Activated naive CD8-positive, alpha-beta T cell (primary cell): ENCODE data around the gene RNF123.
A peak's percentile ranks its signal among the peaks of the same experiment; 100 is the strongest.

Experiments used
- H3K27ac Mint-ChIP-seq: one replicate; pipeline ENCODE4 v1.8.0; 2021; ENCODE audit warnings: mixed read lengths
- H3K27me3 Mint-ChIP-seq: one replicate; pipeline ENCODE4 v1.8.0; 2021; ENCODE audit warnings: mixed read lengths
- H3K36me3 Mint-ChIP-seq: one replicate; pipeline ENCODE4 v1.8.0; 2021; ENCODE audit warnings: mixed read lengths
- H3K4me1 Mint-ChIP-seq: one replicate; pipeline ENCODE4 v1.8.0; 2021; ENCODE audit warnings: low read depth, mixed read lengths
- H3K4me3 Mint-ChIP-seq: one replicate; pipeline ENCODE4 v1.8.0; 2021; ENCODE audit warnings: mild to moderate bottlenecking, mixed read lengths
- H3K9me3 Mint-ChIP-seq: one replicate; pipeline ENCODE4 v1.8.0; 2021; ENCODE audit warnings: low read depth, mixed read lengths

RNF123 gene

GRCh38 chr3:49689046-49689907 is at the start of gene RNF123, which contains the start of gene MST1:
TSS of gene RNF123 (plus strand) at chr3:49689557. CDS start at chr3:49691166, 1,609 bp downstream.
TSS of gene MST1 (minus strand) at chr3:49689474. CDS start at chr3:49688691, 783 bp downstream.
- Mint-ChIP-seq H3K4me3 (peak within 1 kb of the TSS; percentile 94), H3K4me1 (peaks cover 33% of the 10 kb centered on the region), H3K36me3 (no peaks in the 10 kb centered on the region), H3K27ac (peak within 1 kb of the TSS; percentile 95), H3K27me3 (no peaks in the 10 kb centered on the region), H3K9me3 (no peaks in the 10 kb centered on the region)

GRCh38 chr3:49641292-49641691 is 48.1 kb upstream of the RNF123 start:
- no peaks in the 10 kb centered on the region for H3K36me3 Mint-ChIP-seq
- H3K27ac Mint-ChIP-seq = no peak overlapping the region
- no peak overlapping the region for H3K4me3 Mint-ChIP-seq
- no peaks in the 10 kb centered on the region for H3K27me3 Mint-ChIP-seq
- H3K4me1 Mint-ChIP-seq = no peaks in the 10 kb centered on the region
- no peaks in the 10 kb centered on the region for H3K9me3 Mint-ChIP-seq

GRCh38 chr3:49641921-49642707 is 47.2 kb upstream of the RNF123 start:
- Mint-ChIP-seq H3K36me3 (no peaks in the 10 kb centered on the region), H3K27ac (no peak overlapping the region), H3K27me3 (no peaks in the 10 kb centered on the region), H3K4me1 (no peaks in the 10 kb centered on the region), H3K9me3 (no peaks in the 10 kb centered on the region), H3K4me3 (no peak overlapping the region)

- no peaks in the 10 kb centered on the region for H3K9me3 Mint-ChIP-seq
- H3K36me3 Mint-ChIP-seq = no peaks in the 10 kb centered on the region
- no peaks in the 10 kb centered on the region for H3K27me3 Mint-ChIP-seq
- no peaks in the 10 kb centered on the region for H3K4me1 Mint-ChIP-seq
- no peak overlapping the region for H3K27ac Mint-ChIP-seq
- no peak overlapping the region for H3K4me3 Mint-ChIP-seq
Observed at GRCh38 chr3:49642708-49643145, 46.6 kb upstream of the RNF123 start.

- no peak overlapping the region for H3K27ac Mint-ChIP-seq
Observed at GRCh38 chr3:49644684-49645083, 44.7 kb upstream of the RNF123 start.

GRCh38 chr3:49646236-49646635 is 43.1 kb upstream of the RNF123 start:
- Mint-ChIP-seq H3K27ac (no peak overlapping the region), H3K36me3 (no peaks in the 10 kb centered on the region), H3K27me3 (no peaks in the 10 kb centered on the region), H3K9me3 (no peaks in the 10 kb centered on the region), H3K4me3 (no peak overlapping the region), H3K4me1 (no peaks in the 10 kb centered on the region)

More at GRCh38 chr3:49644684-49645083, 44.7 kb upstream of the RNF123 start:
- H3K27me3 Mint-ChIP-seq = no peaks in the 10 kb centered on the region
- H3K4me3 Mint-ChIP-seq = no peak overlapping the region
- no peaks in the 10 kb centered on the region for H3K4me1 Mint-ChIP-seq
- no peaks in the 10 kb centered on the region for H3K36me3 Mint-ChIP-seq
- H3K9me3 Mint-ChIP-seq = no peaks in the 10 kb centered on the region

GRCh38 chr3:49647741-49648140 is 41.6 kb upstream of the RNF123 start:
- H3K27me3 Mint-ChIP-seq = no peaks in the 10 kb centered on the region
- H3K4me3 Mint-ChIP-seq = no peak overlapping the region
- no peaks in the 10 kb centered on the region for H3K36me3 Mint-ChIP-seq
- no peak overlapping the region for H3K27ac Mint-ChIP-seq
- no peaks in the 10 kb centered on the region for H3K9me3 Mint-ChIP-seq
- H3K4me1 Mint-ChIP-seq = no peaks in the 10 kb centered on the region

GRCh38 chr3:49648354-49649019 is 40.9 kb upstream of the RNF123 start:
- no peak overlapping the region for H3K27ac Mint-ChIP-seq
- no peak overlapping the region for H3K4me3 Mint-ChIP-seq
- no peaks in the 10 kb centered on the region for H3K36me3 Mint-ChIP-seq
- H3K9me3 Mint-ChIP-seq = no peaks in the 10 kb centered on the region
- no peaks in the 10 kb centered on the region for H3K4me1 Mint-ChIP-seq
- no peaks in the 10 kb centered on the region for H3K27me3 Mint-ChIP-seq

GRCh38 chr3:49649576-49649975 is 39.8 kb upstream of the RNF123 start:
- Mint-ChIP-seq H3K27me3 (no peaks in the 10 kb centered on the region), H3K27ac (no peak overlapping the region), H3K4me1 (no peaks in the 10 kb centered on the region), H3K9me3 (no peaks in the 10 kb centered on the region), H3K4me3 (no peak overlapping the region), H3K36me3 (no peaks in the 10 kb centered on the region)

GRCh38 chr3:49650177-49650576 is 39.2 kb upstream of the RNF123 start:
- Mint-ChIP-seq H3K27ac (no peak overlapping the region), H3K9me3 (no peaks in the 10 kb centered on the region), H3K4me3 (no peak overlapping the region), H3K36me3 (no peaks in the 10 kb centered on the region), H3K27me3 (no peaks in the 10 kb centered on the region), H3K4me1 (no peaks in the 10 kb centered on the region)

GRCh38 chr3:49650637-49651036 is 38.7 kb upstream of the RNF123 start:
- Mint-ChIP-seq H3K36me3 (no peaks in the 10 kb centered on the region), H3K27me3 (no peaks in the 10 kb centered on the region), H3K4me3 (no peak overlapping the region), H3K4me1 (no peaks in the 10 kb centered on the region), H3K9me3 (no peaks in the 10 kb centered on the region), H3K27ac (no peak overlapping the region)

GRCh38 chr3:49652218-49652902 is 37.0 kb upstream of the RNF123 start:
- no peaks in the 10 kb centered on the region for H3K36me3 Mint-ChIP-seq
- no peaks in the 10 kb centered on the region for H3K4me1 Mint-ChIP-seq
- no peaks in the 10 kb centered on the region for H3K9me3 Mint-ChIP-seq
- no peak overlapping the region for H3K27ac Mint-ChIP-seq
- H3K27me3 Mint-ChIP-seq = no peaks in the 10 kb centered on the region
- H3K4me3 Mint-ChIP-seq = no peak overlapping the region

- H3K36me3 Mint-ChIP-seq = no peaks in the 10 kb centered on the region
- H3K4me1 Mint-ChIP-seq = no peaks in the 10 kb centered on the region
- no peak overlapping the region for H3K4me3 Mint-ChIP-seq
- H3K27me3 Mint-ChIP-seq = no peaks in the 10 kb centered on the region
- H3K27ac Mint-ChIP-seq = no peak overlapping the region
- no peaks in the 10 kb centered on the region for H3K9me3 Mint-ChIP-seq
Observed at GRCh38 chr3:49652903-49653415, 36.4 kb upstream of the RNF123 start.

GRCh38 chr3:49653621-49654020 is 35.7 kb upstream of the RNF123 start:
- Mint-ChIP-seq H3K9me3 (no peaks in the 10 kb centered on the region), H3K27ac (no peak overlapping the region)

More at GRCh38 chr3:49653621-49654020, 35.7 kb upstream of the RNF123 start:
- Mint-ChIP-seq H3K4me1 (no peaks in the 10 kb centered on the region), H3K36me3 (no peaks in the 10 kb centered on the region), H3K27me3 (no peaks in the 10 kb centered on the region), H3K4me3 (no peak overlapping the region)
